ENCODE measurements around the gene SLC26A9.

SLC26A9 gene

DNA sequence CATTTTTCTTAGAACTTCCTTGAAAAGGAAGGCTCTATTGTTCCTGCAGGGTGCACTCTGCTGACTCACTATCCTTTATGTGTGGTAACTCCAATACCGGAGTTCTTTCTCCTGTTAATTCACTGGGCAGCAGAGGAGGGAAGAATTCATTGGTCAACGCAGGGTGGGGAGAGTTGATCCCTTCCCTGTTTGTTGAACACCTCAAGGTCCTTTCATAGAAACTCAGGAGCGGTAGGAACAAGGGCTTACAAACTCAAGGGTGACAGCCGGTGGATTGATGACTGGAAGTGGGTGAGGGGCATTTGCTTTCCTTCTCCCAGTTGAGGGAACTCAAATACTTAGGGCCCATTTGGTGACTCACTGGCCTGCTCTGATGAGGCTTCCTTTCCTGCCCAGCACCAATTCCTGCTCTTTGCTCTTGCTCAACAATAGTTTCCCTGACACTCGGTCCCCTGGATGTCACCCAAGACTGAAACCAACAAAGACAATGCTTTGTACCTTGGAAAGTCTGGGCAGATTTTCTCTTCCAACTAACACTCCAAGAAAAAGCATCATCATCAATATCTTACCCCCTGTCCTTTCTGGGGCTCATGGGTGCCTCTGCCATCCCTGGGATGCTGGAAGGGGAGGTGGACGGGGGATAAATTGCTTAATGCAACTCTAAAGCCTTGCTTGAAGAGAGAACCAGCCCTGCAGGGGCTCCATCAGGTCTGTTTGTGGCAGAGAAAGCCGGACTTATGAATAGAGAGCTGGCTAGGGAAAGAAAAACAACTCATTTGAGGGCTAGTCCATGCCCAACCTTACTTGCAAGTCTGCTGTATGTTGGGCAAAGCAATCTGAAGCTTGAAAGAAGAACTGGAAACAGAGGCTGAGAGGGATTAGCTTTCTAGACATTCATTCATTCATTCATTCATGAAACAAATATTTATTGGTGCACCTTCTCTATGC lies 9.3 kb downstream of the SLC26A9 start:
- Histone ChIP-seq H3K9me3 (ENCODE audit: control insufficient read depth, low read length) (no peaks in the 10 kb centered on the region), H3K4me2 (ENCODE audit: low read length, poor library complexity, severe bottlenecking) (no peak overlapping the region), H3K79me1 (replicated peaks; ENCODE audit: low read length, poor library complexity, severe bottlenecking) (no peaks in the 10 kb centered on the region), H2AK5ac (ENCODE audit: low read length, severe bottlenecking) (no peak overlapping the region), H3K4me1 (ENCODE audit: control insufficient read depth, insufficient read depth, low read depth, low read length) (peaks cover 6% of the 10 kb centered on the region), H3K4ac (ENCODE audit: low read depth in 1 of 2, low read length in 2 of 2) (no peak overlapping the region), H4K8ac (ENCODE audit: low read length) (no peak overlapping the region), H2BK12ac (ENCODE audit: low read length in 2 of 2) (no peak overlapping the region), H2BK5ac (ENCODE audit: low read depth, low read length, poor library complexity, severe bottlenecking) (no peak overlapping the region), H3K14ac (ENCODE audit: low read length in 2 of 2) (no peak overlapping the region), H3K27me3 (ENCODE audit: control insufficient read depth in 1 of 2, insufficient read depth in 1 of 2, low read length in 2 of 2) (peaks cover 10 to 11% of the 10 kb centered on the region in 2 experiments), H2AFZ (ENCODE audit: low read depth, low read length) (no peak overlapping the region), H3K27ac (ENCODE audit: low read length, poor library complexity, severe bottlenecking) (no peak overlapping the region), H4K91ac (ENCODE audit: low read length) (no peak overlapping the region), H3K4me3 (ENCODE audit: insufficient read depth in 1 of 2, low read depth in 1 of 2, low read length in 2 of 2) (peak overlapping the region in 1 of 2 experiments; percentile 22), H2BK120ac (ENCODE audit: low read depth, low read length) (no peak overlapping the region), H3K36me3 (ENCODE audit: control insufficient read depth in 1 of 2, insufficient read depth in 2 of 2, low read depth in 1 of 2, low read length in 2 of 2) (no peaks in the 10 kb centered on the region), H3K18ac (ENCODE audit: low read depth in 1 of 2, low read length in 2 of 2) (no peak overlapping the region), H3K9ac (ENCODE audit: low read length) (peak overlapping the region; percentile 28), H3K23ac (ENCODE audit: low read length in 2 of 2) (no peak overlapping the region), H2BK15ac (ENCODE audit: low read depth, poor library complexity, severe bottlenecking) (no peak overlapping the region)
- peak; percentile 57 for DNase-seq
- 62% methylated on average over 7 of the region's 7 CpGs for WGBS

DNA sequence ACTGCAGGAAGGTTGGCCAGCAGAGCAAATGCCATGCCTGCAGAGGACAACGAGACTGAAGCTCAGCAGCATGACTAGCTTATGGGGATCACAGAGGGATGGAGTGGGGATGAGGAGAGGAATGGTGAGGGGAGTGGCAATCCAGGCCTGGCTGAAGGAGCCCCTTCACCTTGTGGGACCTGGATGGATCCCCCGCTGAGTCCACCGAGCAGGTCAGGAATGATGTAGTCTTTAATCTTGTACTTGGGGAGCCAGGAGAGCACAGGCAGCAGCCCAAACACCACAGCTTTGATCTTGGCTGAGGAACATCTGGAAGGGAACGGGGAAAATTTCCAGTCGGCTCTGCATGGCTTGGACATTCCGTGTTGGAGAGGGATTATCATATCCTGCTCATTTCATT lies 10.5 kb downstream of the SLC26A9 start:
- Histone ChIP-seq H2BK12ac (ENCODE audit: low read length in 2 of 2) (no peak overlapping the region), H3K27me3 (ENCODE audit: control insufficient read depth in 1 of 2, insufficient read depth in 1 of 2, low read length in 2 of 2) (peaks cover 9 to 10% of the 10 kb centered on the region in 2 experiments), H3K9me3 (ENCODE audit: control insufficient read depth, low read length) (no peaks in the 10 kb centered on the region), H3K4me2 (ENCODE audit: low read length, poor library complexity, severe bottlenecking) (no peak overlapping the region), H2BK120ac (ENCODE audit: low read depth, low read length) (no peak overlapping the region), H3K4ac (ENCODE audit: low read depth in 1 of 2, low read length in 2 of 2) (no peak overlapping the region), H3K23ac (ENCODE audit: low read length in 2 of 2) (no peak overlapping the region), H3K18ac (ENCODE audit: low read depth in 1 of 2, low read length in 2 of 2) (no peak overlapping the region), H4K8ac (ENCODE audit: low read length) (no peak overlapping the region), H3K79me1 (replicated peaks; ENCODE audit: low read length, poor library complexity, severe bottlenecking) (no peaks in the 10 kb centered on the region), H3K9ac (ENCODE audit: low read length) (peak overlapping the region; percentile 13), H4K91ac (ENCODE audit: low read length) (no peak overlapping the region), H3K36me3 (ENCODE audit: control insufficient read depth in 1 of 2, insufficient read depth in 2 of 2, low read depth in 1 of 2, low read length in 2 of 2) (no peaks in the 10 kb centered on the region), H2AK5ac (ENCODE audit: low read length, severe bottlenecking) (no peak overlapping the region), H3K4me3 (ENCODE audit: insufficient read depth in 1 of 2, low read depth in 1 of 2, low read length in 2 of 2) (no peak overlapping the region), H3K14ac (ENCODE audit: low read length in 2 of 2) (no peak overlapping the region), H2BK15ac (ENCODE audit: low read depth, poor library complexity, severe bottlenecking) (no peak overlapping the region), H2BK5ac (ENCODE audit: low read depth, low read length, poor library complexity, severe bottlenecking) (no peak overlapping the region), H3K27ac (ENCODE audit: low read length, poor library complexity, severe bottlenecking) (no peak overlapping the region), H2AFZ (ENCODE audit: low read depth, low read length) (no peak overlapping the region), H3K4me1 (ENCODE audit: control insufficient read depth, insufficient read depth, low read depth, low read length) (peaks cover 6% of the 10 kb centered on the region)
- no peak for DNase-seq
- 98% methylated on average over 3 of the region's 6 CpGs for WGBS

DNA sequence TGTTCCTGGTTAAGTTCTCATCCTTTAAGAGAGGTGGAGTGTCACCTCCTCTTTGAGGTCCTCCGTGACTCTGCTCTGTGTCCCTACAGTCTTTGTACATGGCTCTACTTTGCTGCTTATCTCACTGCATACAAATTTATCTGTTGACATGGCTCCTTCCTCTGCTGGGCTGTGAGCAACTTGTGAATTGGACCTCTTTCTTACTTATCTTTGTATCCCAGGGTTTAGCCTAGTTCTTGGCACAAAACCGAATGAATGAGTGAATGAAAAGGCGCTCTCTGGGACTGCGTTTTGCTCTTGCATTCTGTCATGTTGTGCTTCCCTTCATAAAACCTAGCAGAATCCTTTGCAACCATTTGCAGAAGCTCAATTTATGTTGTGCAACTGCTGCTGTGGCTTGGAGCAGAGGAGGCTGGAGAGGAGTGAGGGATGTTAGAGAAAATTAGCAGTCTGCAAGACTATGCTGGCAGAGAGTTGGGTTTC lies 12.4 kb downstream of the SLC26A9 start:
- H2BK5ac ChIP-seq (ENCODE audit: low read depth, low read length, poor library complexity, severe bottlenecking): no peak overlapping the region
- H3K14ac ChIP-seq (ENCODE audit: low read length in 2 of 2): no peak overlapping the region
- peaks cover 2% of the 10 kb centered on the region for H3K4me1 ChIP-seq (ENCODE audit: control insufficient read depth, insufficient read depth, low read depth, low read length)
- H3K18ac ChIP-seq (ENCODE audit: low read depth in 1 of 2, low read length in 2 of 2): no peak overlapping the region
- H3K9me3 ChIP-seq (ENCODE audit: control insufficient read depth, low read length): no peaks in the 10 kb centered on the region
- WGBS: 92% methylated on average over 4 of the region's 4 CpGs
- no peak overlapping the region for H2BK120ac ChIP-seq (ENCODE audit: low read depth, low read length)
- H4K8ac ChIP-seq (ENCODE audit: low read length): no peak overlapping the region
- H3K4me3 ChIP-seq (ENCODE audit: insufficient read depth in 1 of 2, low read depth in 1 of 2, low read length in 2 of 2): no peak overlapping the region
- no peak overlapping the region for H2BK15ac ChIP-seq (ENCODE audit: low read depth, poor library complexity, severe bottlenecking)
- H2BK12ac ChIP-seq (ENCODE audit: low read length in 2 of 2): no peak overlapping the region
- no peak overlapping the region for H3K4me2 ChIP-seq (ENCODE audit: low read length, poor library complexity, severe bottlenecking)
- no peak overlapping the region for H3K23ac ChIP-seq (ENCODE audit: low read length in 2 of 2)
- H3K4ac ChIP-seq (ENCODE audit: low read depth in 1 of 2, low read length in 2 of 2): no peak overlapping the region
- no peak overlapping the region for H4K91ac ChIP-seq (ENCODE audit: low read length)
- H3K36me3 ChIP-seq (ENCODE audit: control insufficient read depth in 1 of 2, insufficient read depth in 2 of 2, low read depth in 1 of 2, low read length in 2 of 2): no peaks in the 10 kb centered on the region
- no peak overlapping the region for H3K27ac ChIP-seq (ENCODE audit: low read length, poor library complexity, severe bottlenecking)
- H2AFZ ChIP-seq (ENCODE audit: low read depth, low read length): no peak overlapping the region
- DNase-seq: no peak
- no peak overlapping the region for H2AK5ac ChIP-seq (ENCODE audit: low read length, severe bottlenecking)
- peaks cover 9 to 10% of the 10 kb centered on the region in 2 experiments for H3K27me3 ChIP-seq (ENCODE audit: control insufficient read depth in 1 of 2, insufficient read depth in 1 of 2, low read length in 2 of 2)
- no peak overlapping the region for H3K9ac ChIP-seq (ENCODE audit: low read length)
- H3K79me1 ChIP-seq (replicated peaks; ENCODE audit: low read length, poor library complexity, severe bottlenecking): no peaks in the 10 kb centered on the region

DNA sequence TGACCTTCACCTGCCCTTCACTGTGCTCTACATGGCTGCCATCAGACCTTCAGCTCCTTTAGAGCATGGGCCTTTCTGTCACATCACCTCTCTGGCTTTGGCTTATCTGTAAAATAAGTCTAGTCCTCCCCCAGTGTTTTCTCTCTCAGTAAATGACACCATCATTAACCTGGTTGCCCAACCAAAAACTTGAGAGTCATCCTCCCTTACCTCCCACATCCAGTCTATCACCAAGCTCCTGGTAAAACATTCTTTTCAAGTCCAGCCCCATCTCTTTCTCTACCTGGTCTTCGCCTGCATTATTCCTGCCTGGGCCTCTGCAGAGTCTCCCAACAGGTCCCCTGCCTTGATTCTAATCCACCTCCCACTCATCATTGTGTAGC lies 13.1 kb downstream of the SLC26A9 start:
- no peak overlapping the region for H3K9ac ChIP-seq (ENCODE audit: low read length)
- H4K91ac ChIP-seq (ENCODE audit: low read length): no peak overlapping the region
- H2AK5ac ChIP-seq (ENCODE audit: low read length, severe bottlenecking): no peak overlapping the region
- H3K4me1 ChIP-seq (ENCODE audit: control insufficient read depth, insufficient read depth, low read depth, low read length): peaks cover 5% of the 10 kb centered on the region
- H3K79me1 ChIP-seq (replicated peaks; ENCODE audit: low read length, poor library complexity, severe bottlenecking): no peaks in the 10 kb centered on the region
- H4K8ac ChIP-seq (ENCODE audit: low read length): no peak overlapping the region
- no peak for DNase-seq
- H3K27ac ChIP-seq (ENCODE audit: low read length, poor library complexity, severe bottlenecking): no peak overlapping the region
- 95% methylated on average over 1 of the region's 1 CpG for WGBS
- H3K23ac ChIP-seq (ENCODE audit: low read length in 2 of 2): no peak overlapping the region
- H3K4ac ChIP-seq (ENCODE audit: low read depth in 1 of 2, low read length in 2 of 2): no peak overlapping the region
- no peak overlapping the region for H3K14ac ChIP-seq (ENCODE audit: low read length in 2 of 2)
- H2AFZ ChIP-seq (ENCODE audit: low read depth, low read length): no peak overlapping the region
- peaks cover 9 to 10% of the 10 kb centered on the region in 2 experiments for H3K27me3 ChIP-seq (ENCODE audit: control insufficient read depth in 1 of 2, insufficient read depth in 1 of 2, low read length in 2 of 2)
- no peak overlapping the region for H2BK15ac ChIP-seq (ENCODE audit: low read depth, poor library complexity, severe bottlenecking)
- no peak overlapping the region for H2BK12ac ChIP-seq (ENCODE audit: low read length in 2 of 2)
- no peak overlapping the region for H2BK5ac ChIP-seq (ENCODE audit: low read depth, low read length, poor library complexity, severe bottlenecking)
- H2BK120ac ChIP-seq (ENCODE audit: low read depth, low read length): no peak overlapping the region
- H3K4me2 ChIP-seq (ENCODE audit: low read length, poor library complexity, severe bottlenecking): no peak overlapping the region
- H3K9me3 ChIP-seq (ENCODE audit: control insufficient read depth, low read length): no peaks in the 10 kb centered on the region
- no peaks in the 10 kb centered on the region for H3K36me3 ChIP-seq (ENCODE audit: control insufficient read depth in 1 of 2, insufficient read depth in 2 of 2, low read depth in 1 of 2, low read length in 2 of 2)
- H3K18ac ChIP-seq (ENCODE audit: low read depth in 1 of 2, low read length in 2 of 2): no peak overlapping the region
- no peak overlapping the region for H3K4me3 ChIP-seq (ENCODE audit: insufficient read depth in 1 of 2, low read depth in 1 of 2, low read length in 2 of 2)
